Stimulated activated CD4-positive, alpha-beta T cell treated with anti-CD3 and anti-CD28 coated beads, Interleukin-1b, Interleukin-23, amount 100 ng/mL, for 1 hour (primary cell): Measurements from ENCODE around the gene SFTPB.
"Not testable (repeated sequence)": the region's sequence is repeated elsewhere in the genome, so short reads cannot be mapped to it uniquely, and the experiment has no call there.

Experiments
- DNase-seq, 2 donors: peaks; one replicate each; pipeline ENCODE4 v3.0.0-alpha.2; 2020; ENCODE audit warnings: low read depth in 2 of 2

Gene SFTPB

DNA sequence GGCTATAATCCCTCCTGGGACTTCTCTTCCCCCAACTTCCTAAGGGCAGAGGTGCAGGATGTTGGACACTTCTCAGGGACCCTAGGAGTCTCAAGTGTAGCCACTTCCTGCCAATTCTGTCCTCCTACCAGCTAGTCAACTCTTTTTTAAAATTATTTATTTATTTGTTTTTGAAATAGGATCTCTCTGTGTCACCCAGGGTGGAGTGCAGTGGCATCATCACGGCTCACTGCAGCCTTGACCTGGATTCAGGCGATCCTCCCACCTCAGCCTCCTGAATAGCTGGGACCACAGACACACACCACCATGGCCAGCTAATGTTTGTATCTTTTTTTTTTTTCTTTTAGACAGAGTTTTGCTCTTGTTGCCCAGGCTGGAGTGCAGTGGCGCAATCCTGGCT, 11.5 kb downstream of the SFTPB start:
- no peak for DNase-seq

- no peak for DNase-seq
Observed at GRCh38 chr2:85655961-85656417, 12.0 kb downstream of the SFTPB start.

DNA sequence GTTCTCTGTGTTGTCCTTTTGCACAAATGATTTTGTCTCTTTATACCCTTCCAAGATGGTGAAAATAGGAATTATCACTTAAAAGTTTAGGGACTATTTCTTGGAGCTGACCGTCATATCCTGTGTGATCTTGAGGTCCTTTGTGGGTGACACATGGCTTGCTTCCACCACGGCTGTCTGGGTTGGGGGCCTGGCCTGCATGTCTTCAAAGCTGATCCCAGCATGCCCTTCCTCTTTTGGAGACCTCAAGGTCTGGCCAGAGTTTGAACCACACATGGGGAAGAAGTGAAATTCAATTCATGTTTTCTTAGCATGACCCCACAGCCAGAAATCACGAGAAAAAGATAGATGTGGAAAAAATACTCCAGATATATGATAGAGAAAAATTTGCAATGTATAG, 14.0 kb downstream of the SFTPB start:
- no peak for DNase-seq

GRCh38 chr2:85652056-85652455, 15.9 kb downstream of the SFTPB start:
- DNase-seq: no peak

GRCh38 chr2:85651097-85651496, 16.9 kb downstream of the SFTPB start:
- DNase-seq: no peak

GRCh38 chr2:85650456-85650855, 17.5 kb downstream of the SFTPB start:
- no peak for DNase-seq

DNA sequence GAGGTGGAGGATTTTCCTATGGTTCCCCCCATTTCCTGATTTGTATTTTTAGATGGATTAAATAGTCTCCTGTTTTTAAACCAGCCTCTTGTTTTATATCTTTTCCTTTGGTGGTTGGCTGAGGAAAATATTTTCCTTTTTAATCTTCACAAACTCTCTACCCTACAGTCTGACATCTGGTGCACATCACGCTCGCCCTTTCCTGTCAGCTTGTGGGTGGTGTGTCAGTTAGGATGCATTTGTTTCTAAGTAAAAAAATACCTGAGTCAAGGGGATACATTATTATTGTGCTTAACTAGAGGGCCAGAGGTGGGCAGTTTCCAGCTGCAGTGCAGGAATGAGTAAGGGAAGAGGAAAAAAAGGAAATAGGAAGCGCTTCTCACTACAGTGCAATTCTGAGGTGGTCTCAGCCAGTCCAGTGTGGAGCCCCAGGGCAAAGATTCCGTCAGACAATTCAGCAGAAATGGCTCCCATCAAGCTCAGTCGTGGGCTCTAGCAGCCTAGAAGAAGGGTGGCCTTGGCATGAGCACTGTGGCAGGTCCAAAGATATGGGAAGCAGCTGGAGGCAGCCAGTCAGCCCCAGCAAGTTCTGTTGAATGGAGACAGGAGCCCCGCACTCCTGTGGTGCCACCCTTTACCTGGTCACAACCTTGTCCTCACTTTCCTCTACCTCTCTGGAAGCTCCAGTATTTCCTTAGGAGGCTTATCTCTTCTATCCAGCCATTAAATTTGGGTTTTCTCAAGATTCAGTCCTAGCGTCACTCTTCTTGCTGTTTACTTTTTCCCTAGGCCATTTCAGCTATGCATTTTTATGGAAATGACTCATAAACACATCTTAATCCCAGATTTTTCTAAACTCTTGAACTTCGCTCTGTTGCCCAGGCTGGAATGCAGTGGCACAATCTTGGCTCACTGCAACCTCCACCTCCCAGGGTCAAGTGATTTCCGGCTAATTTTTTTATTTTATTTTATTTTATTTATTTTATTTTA, 18.5 kb downstream of the SFTPB start:
- DNase-seq: no peak

GRCh38 chr2:85648619-85649018, 19.4 kb downstream of the SFTPB start:
- no peak for DNase-seq

DNA sequence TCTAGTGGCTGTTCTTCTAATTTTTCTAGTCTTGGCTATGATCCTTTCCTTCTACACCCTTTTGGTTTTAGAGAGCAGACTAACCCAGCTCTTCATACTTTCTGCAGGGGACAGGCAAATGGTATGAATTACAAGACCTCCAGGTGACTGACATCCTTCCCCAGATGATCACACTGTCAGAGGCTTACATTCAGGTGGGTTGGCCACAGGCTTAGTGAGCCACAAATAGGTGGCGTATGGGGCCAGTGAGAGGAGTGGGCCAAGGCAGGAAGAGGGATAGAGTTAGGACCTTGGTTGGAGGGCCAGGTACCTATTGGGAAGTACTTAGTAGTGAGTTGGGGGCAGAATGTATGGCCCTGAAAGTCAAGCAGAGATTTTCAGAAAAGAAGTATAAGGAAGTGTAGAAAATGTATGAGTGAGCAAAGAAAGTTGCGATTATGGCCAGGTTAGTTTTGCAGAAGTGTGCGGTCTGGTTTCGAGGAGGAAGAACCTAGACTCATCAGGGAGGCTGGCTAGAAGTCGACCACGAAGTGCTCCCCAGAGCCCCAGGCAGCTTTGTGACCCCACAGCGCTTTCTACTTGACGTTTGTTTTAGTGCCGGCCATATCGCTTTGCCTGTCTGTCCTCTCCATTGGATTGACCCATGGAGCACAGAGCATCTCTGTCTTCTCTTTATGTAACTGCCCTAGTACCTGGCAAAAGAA, 20.0 kb downstream of the SFTPB start:
- no peak for DNase-seq

DNA sequence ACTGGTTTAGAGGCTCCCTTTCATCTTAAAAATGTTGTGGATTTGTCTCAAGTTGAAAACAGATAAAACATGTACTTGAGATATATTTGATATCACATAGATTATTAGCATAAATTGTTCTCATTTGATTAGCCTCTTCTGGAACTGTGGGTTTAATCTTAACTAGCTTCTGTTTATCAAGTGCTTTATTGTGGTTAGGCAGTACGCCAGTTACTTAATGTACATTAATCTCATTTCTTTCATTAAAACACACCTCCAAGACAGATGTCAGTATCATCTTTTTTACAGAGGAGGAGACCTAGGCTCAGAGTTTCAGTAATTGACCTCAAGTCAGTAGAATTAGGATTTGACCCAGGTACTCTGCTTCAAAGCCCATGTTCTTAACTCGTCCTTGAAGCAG, 21.8 kb downstream of the SFTPB start:
- DNase-seq: no peak

DNA sequence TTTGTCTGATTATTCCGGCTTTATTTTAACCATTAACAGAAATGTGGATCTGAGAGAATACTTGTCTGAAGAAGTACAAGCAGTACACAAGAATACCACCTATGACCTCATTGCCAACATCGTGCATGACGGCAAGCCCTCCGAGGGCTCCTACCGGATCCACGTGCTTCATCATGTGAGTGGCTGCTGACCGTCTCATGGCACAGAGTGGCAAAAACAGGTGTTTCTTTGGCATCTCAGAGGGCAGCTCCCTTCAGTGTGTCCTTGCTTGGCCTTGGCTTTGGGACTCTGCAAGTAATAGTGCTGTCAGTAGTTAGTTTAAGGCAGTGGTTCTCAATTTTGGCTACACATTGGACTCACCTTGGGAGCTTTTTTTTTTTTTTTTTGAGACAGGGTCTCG, 23.1 kb downstream of the SFTPB start:
- DNase-seq: no peak

- no peak for DNase-seq
Observed at GRCh38 chr2:85642725-85643124, 25.3 kb downstream of the SFTPB start.

DNA sequence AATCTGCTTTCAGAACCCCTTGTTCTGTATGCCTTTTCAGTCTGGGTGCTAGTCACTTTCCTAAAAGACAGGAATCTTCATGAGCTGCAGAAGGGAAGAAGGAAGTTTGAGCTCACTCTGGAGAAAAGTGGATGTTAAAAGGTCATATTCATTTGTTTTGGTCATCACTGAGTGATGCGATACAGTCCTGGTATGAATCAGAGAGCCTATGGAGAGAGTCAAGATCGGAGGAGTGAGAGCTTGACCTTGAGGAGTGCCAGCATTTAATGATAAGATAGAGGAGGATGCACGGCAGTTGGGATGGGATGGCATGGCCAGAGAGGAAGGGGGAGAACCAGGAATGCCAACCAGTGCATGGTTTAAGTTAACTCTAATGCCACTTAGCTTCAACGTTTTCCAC, 32.4 kb downstream of the SFTPB start:
- DNase-seq: no peak

- DNase-seq: no peak
Observed at GRCh38 chr2:85635011-85635410, 33.0 kb downstream of the SFTPB start.

DNA sequence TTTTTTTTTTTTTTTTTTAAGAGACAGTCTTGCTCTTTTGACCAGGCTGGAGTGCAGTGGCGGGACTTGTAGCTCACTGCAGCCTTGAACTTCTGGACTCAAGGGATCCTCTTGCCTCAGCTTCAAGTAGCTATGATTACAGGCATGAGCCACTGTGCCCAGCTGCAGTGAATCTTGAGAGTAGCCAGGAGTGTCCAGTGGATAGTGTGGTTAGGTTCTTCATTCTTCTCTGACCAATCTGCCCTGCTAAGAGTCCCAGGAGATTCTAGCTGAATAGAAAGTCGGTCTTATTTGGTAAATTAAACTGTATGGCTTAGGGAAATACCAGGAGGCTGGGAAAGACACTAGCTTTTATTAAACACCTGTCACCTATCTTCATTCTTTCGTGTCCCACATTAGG, 36.7 kb downstream of the SFTPB start:
- no peak for DNase-seq

- DNase-seq: no peak
Observed at GRCh38 chr2:85628658-85629057, 39.3 kb downstream of the SFTPB start.

GRCh38 chr2:85623991-85624390, 44.0 kb downstream of the SFTPB start:
- no peak for DNase-seq

- DNase-seq: no peak
Observed at GRCh38 chr2:85621338-85621737, 46.7 kb downstream of the SFTPB start.

DNA sequence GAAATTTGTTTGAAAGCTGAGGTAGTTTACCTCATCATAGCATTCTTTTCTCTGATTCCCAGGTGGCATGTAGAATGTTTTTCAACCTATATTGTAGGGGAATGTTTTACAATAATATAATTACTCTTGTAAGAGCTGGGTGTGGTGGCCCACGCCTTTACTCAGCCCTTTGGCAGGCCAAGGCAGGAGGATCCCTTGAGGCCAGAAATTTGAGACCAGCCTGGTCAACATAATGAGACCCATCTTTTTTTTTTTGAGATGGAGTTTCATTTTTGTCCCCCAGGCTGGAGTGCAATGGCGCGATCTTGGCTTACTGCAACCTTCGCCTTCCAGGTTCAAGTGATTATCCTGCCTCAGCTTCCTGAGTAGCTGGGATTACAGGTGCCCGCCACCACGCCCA, 48.4 kb downstream of the SFTPB start:
- no peak for DNase-seq

- not testable (repeated sequence) for DNase-seq
Observed at GRCh38 chr2:85617723-85618122, 50.3 kb downstream of the SFTPB start.

DNA sequence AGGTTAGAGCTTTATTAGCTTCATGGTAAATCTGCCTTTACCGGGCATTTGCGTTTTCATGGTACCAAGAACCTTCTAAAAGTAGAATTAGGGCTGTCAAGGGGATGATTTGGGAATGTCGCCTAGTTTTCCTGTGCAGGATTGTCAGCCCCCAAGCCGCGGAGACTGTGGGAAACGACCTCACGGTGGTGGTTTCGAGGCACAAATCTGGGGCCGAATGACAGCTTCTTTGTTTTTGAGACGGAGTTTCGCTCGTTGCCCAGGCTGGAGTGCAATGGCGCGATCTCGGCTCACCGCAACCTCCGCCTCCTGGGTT, 52.6 kb downstream of the SFTPB start:
- DNase-seq: no peak

- DNase-seq: not testable (repeated sequence)
Observed at GRCh38 chr2:85614757-85615156, 53.2 kb downstream of the SFTPB start.
